Urinary bladder (tissue), 4 donors: ENCODE results near the gene RMI2. TPM values are rescaled to one million over a fixed set of nuclear protein-coding genes. Genes with fewer than 3 reads are reported as not detected.

ENCODE experiments used
- DNase-seq: peaks from one replicate; pipeline ENCODE4 v3.0.0-alpha.2; 2015; ENCODE audit errors: extremely low spot score
- H3K27ac ChIP-seq: one replicate; pipeline ENCODE4 v1.5.1; 2013; ENCODE audit warnings: low read depth, mild to moderate bottlenecking, moderate library complexity
- H3K36me3 ChIP-seq: one replicate; pipeline ENCODE4 v1.6.1; 2013; ENCODE audit warnings: mild to moderate bottlenecking, moderate library complexity; ENCODE audit not compliant: insufficient read depth
- H3K4me1 ChIP-seq: one replicate; pipeline ENCODE4 v1.6.1; 2013; ENCODE audit warnings: mild to moderate bottlenecking, moderate library complexity; ENCODE audit not compliant: insufficient read depth
- H3K4me3 ChIP-seq: one replicate; pipeline ENCODE4 v1.5.1; 2013; ENCODE audit warnings: low read depth, low read length
- WGBS: extraction: QIAGEN DNeasy Blood & Tissue Kit; methylation state at CpG from one replicate; pipeline ENCODE4 v1.1.7; 2013; 5-methylcytosine and 5-hydroxymethylcytosine counted together
- polyA plus RNA-seq: library from polyadenylated mRNA; stranded (reverse); fragments of 200-250 nt; gene quantifications from one replicate; pipeline ENCODE4 v1.2.3, GENCODE V29; 2013
- total RNA-seq: library from RNA; depleted of rRNA; stranded (reverse); fragments of >200 nt; gene quantifications from one replicate; pipeline ENCODE4 v1.2.3, GENCODE V29; 2014
- donor health status: healthy with polysubstance abuse.
- donor health status: healthy.

Gene RMI2
- total and polyA plus RNA-seq, 2 donors, result 2.2 to 14.3 TPM

GRCh38 chr16:11303405-11304138, 41.7 kb upstream of the RMI2 start:
- H3K4me3 ChIP-seq, result no peak overlapping the region
- H3K4me1 ChIP-seq, result no peaks in the 10 kb centered on the region
- H3K27ac ChIP-seq, result no peak overlapping the region
- DNase-seq, result peak; percentile 58
- whole genome bisulfite sequencing, result 65% methylated on average over 18 of the region's 18 CpGs
- no peaks in the 10 kb centered on the region for H3K36me3 ChIP-seq

- no peaks in the 10 kb centered on the region for H3K36me3 ChIP-seq
Observed at GRCh38 chr16:11306381-11306780, 38.9 kb upstream of the RMI2 start.

DNA sequence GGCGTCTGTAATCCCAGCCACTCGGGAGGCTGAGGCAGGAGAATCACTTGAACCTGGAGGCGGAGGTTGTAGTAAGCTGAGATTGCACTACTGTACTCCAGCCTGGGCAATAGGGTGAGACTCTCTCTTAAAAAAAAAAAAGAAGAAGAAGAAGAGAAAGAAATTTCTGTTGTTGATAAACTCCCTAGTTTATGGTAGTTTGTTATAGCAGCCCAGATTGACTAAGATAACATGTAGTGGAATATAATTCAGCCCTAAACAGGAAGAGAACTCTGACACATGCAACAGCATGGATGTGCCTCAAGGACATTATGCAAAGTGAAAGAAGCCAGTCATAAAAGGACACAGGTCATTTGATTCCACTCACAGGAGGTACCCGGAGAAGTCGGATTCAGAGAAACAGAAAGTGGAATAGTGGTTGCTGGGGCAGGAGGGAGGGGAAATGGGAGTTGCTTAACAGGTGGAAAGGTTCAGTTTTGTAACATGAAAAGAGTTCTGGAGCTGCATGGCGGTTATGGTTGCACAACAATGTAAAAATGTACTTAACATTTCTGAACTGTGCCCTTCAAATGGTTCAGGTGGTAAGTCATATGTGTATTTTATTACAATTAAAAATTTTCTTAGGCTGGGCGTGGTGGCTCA, 38.1 kb upstream of the RMI2 start:
- DNase-seq, result no peak
- Histone ChIP-seq H3K4me1 (no peaks in the 10 kb centered on the region), H3K27ac (no peak overlapping the region), H3K36me3 (no peaks in the 10 kb centered on the region), H3K4me3 (no peak overlapping the region)
- 79% methylated on average over 7 of the region's 7 CpGs for WGBS

More at GRCh38 chr16:11306381-11306780, 38.9 kb upstream of the RMI2 start:
- Histone ChIP-seq H3K4me1 (no peaks in the 10 kb centered on the region), H3K4me3 (no peak overlapping the region), H3K27ac (no peak overlapping the region)
- DNase-seq, result no peak
- WGBS, result 90% methylated on average over 8 of the region's 8 CpGs

- no peaks in the 10 kb centered on the region for H3K4me1 ChIP-seq
- DNase-seq, result no peak
- H3K27ac ChIP-seq, result no peak overlapping the region
- no peaks in the 10 kb centered on the region for H3K36me3 ChIP-seq
- no peak overlapping the region for H3K4me3 ChIP-seq
- WGBS, result 84% methylated on average over 21 of the region's 21 CpGs
Observed at GRCh38 chr16:11307639-11308492, 37.4 kb upstream of the RMI2 start.

GRCh38 chr16:11308493-11309283, 36.6 kb upstream of the RMI2 start:
- 74% methylated on average over 15 of the region's 15 CpGs for WGBS
- H3K4me1 ChIP-seq, result no peaks in the 10 kb centered on the region

DNA sequence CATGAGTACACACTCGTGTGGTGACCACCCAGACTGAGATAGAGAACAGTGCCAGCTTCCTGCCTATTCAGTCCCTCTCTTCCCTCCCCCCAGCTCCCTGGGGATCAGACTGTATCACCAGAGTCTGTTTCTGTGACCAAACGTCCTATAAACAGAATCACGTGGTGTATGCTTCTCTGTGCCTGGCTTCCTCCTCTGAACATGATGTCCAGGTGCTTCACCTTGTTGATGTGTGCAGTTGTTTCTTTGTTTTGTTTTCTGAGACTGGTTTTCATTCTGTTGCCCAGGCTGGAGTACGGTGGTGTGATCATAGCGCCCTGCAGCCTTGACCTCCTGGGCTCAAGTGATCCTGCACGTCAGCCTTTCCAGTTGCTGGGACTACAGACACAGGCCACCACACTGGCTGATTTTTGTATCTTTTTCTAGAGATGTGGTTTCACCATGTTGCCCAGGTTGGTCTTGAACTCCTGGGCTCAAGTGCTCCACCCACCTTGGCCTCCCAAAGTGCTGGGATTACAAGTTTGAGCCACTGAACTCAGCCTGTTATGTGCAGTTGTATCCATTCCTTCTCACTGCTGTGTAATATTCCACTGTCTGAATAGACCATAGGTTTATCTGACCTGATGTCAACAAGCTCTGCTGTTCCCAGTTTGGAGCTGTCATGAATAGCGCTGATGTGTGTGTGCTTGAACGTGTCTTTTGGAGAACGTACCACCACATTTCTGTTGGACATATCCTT, 35.2 kb upstream of the RMI2 start:
- Histone ChIP-seq H3K27ac (no peak overlapping the region), H3K4me1 (no peaks in the 10 kb centered on the region), H3K36me3 (no peaks in the 10 kb centered on the region), H3K4me3 (no peak overlapping the region)
- 68% methylated on average over 9 of the region's 9 CpGs for WGBS
- DNase-seq, result no peak

More at GRCh38 chr16:11308493-11309283, 36.6 kb upstream of the RMI2 start:
- Histone ChIP-seq H3K36me3 (no peaks in the 10 kb centered on the region), H3K27ac (no peak overlapping the region), H3K4me3 (no peak overlapping the region)
- DNase-seq, result no peak

DNA sequence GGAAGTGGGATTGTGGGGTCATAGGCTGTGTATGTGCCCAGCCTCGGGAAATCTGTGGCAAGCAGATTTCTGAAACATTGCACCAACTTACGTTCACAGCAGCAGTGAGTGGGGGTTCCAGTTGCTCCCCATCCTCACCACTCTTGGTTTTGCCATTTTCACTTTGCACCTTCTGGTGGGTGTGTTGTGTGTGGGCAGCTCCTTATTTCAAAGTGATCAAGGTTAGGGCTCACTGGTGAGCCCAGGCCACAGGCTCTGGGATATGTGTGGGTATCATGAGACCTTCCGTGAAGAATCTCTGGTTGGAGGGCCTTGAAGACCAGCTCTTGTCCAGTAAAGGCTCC, 34.7 kb upstream of the RMI2 start:
- Histone ChIP-seq H3K27ac (no peak overlapping the region), H3K36me3 (no peaks in the 10 kb centered on the region), H3K4me3 (no peak overlapping the region), H3K4me1 (no peaks in the 10 kb centered on the region)
- no peak for DNase-seq
- WGBS, result 93% methylated on average over 3 of the region's 3 CpGs

DNA sequence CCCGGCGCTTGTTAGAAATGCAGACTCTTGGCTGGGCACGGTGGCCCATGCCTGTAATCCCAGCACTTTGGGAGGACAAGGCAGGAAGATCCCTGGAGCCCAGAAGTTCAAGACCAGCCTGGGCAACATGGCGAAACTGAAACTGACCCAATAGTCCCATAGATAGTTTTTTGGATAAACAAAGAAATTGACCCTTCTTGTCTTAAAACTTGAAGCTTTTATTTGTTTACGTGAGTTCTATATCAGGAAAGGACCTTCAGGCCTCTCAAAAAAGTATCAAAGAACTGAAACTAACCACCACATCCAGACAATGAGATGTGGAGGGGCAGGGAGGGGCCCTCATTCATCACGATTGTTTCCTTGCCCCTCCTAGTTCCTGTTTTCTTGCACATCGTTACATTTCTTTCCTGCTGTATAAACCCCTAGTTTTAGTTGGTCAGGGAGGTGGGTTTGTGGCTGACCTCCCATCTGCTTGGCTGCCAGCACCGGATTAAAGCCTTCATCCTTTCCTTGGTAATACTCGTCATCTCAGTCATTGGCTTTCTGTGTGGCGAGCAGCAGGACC, 34.2 kb upstream of the RMI2 start:
- no peak for DNase-seq
- Histone ChIP-seq H3K27ac (no peak overlapping the region), H3K4me1 (no peaks in the 10 kb centered on the region), H3K36me3 (no peaks in the 10 kb centered on the region), H3K4me3 (no peak overlapping the region)
- 73% methylated on average over 10 of the region's 10 CpGs for WGBS

- no peak overlapping the region for H3K27ac ChIP-seq
- DNase-seq, result no peak
Observed at GRCh38 chr16:11312718-11313492, 32.4 kb upstream of the RMI2 start.

DNA sequence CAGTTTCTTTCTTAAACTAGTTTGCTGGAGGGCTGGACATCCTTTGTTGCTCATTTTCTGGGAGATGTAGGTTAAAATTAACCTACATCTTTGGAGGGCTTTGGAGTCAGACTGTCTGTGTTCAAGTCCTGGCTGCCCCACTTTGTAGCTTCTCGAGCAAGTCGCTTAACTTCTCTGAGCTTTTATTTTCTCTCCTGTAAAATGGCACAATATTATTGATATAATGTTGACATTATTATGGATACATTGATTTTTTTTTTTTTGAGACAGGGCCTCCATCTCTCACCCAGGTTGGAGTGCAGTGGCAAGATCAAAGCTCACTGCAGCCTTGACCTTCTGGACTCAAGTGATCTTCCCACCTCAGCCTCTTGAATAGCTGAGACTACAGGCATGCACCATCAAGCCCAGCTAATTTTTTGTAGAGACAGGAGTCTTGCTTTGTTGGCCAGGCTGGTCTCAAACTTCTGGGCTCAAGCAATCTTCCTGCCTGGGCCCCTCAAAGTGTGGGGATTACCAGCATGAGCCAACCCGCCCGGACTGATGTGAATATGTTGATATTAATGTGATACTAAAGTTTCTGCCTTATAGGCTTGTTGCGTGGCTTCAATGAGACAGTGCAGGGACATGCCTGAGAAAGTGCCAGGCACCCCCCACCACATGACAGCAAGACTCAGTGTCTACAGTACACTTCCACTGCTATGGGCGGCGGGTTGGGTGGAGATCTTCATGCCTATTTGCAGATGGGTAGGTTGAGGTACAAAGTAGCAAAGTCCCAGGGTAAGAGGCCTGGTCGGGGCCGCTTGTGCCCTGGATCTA, 31.6 kb upstream of the RMI2 start:
- Histone ChIP-seq H3K4me1 (no peaks in the 10 kb centered on the region), H3K27ac (no peak overlapping the region), H3K36me3 (no peaks in the 10 kb centered on the region), H3K4me3 (no peak overlapping the region)
- DNase-seq, result no peak
- 92% methylated on average over 9 of the region's 9 CpGs for WGBS

More at GRCh38 chr16:11312718-11313492, 32.4 kb upstream of the RMI2 start:
- no peaks in the 10 kb centered on the region for H3K4me1 ChIP-seq
- WGBS, result 67% methylated on average over 8 of the region's 8 CpGs
- H3K4me3 ChIP-seq, result no peak overlapping the region
- H3K36me3 ChIP-seq, result no peaks in the 10 kb centered on the region

DNA sequence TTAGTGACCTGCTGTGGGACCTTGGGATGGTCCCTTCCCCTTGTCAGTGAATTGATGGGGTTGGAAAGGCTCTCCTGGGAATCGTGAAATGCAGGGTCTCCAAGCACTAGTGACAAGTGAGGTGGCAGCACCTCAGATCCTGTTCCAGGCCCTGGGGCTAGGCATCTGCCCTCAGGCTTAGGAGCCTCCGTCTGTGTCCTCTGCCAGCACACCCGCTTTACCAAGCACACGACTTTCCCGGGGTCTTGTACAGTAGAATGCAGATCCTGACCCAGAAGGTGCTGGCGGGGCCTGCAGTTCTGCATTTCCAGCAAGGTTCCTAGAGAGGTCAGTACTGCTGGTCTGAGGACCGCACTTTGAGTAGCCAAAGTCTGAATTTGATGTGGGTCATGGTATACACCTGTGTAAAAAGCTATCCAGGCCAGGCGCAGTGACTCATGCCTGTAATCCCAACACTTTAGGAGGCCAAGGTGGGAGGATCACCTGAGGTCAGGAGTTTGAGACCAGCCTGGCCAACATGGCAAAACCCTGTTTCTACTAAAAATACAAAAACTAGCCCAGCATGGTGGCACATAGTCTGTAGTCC, 30.9 kb upstream of the RMI2 start:
- no peak overlapping the region for H3K4me3 ChIP-seq
- H3K36me3 ChIP-seq, result no peaks in the 10 kb centered on the region
- H3K27ac ChIP-seq, result no peak overlapping the region
- no peaks in the 10 kb centered on the region for H3K4me1 ChIP-seq
- 93% methylated on average over 8 of the region's 8 CpGs for WGBS
- DNase-seq, result no peak
